Neural progenitor cell (in vitro differentiated cells): Measurements from ENCODE around the gene SHC3. TPM values are rescaled to one million over a fixed set of nuclear protein-coding genes. Genes with fewer than 3 reads are reported as not detected.

Source experiments
- DNase-seq: peaks from one replicate; pipeline ENCODE4 v3.0.0-alpha.2; 2016; ENCODE audit warnings: low spot score
- H2AFZ ChIP-seq: fragments of 200-600 bp; sonication (generic); replicated peaks from 2 replicates; pipeline ENCODE4 v1.6.1; 2016; ENCODE audit warnings: antibody characterized with exemption
- H3F3A ChIP-seq: fragments of 200-600 bp; sonication (generic); 2 replicates; pipeline ENCODE4 v1.6.1; 2016; ENCODE audit warnings: antibody characterized with exemption, low read depth
- H3K27ac ChIP-seq: fragments of 200-600 bp; sonication (generic); 2 replicates; pipeline ENCODE4 v1.5.1; 2016; ENCODE audit warnings: mild to moderate bottlenecking
- H3K27me3 ChIP-seq: fragments of 200-600 bp; sonication (generic); 2 replicates; pipeline ENCODE4 v1.6.1; 2016; ENCODE audit warnings: mild to moderate bottlenecking, moderate library complexity
- H3K36me3 ChIP-seq: fragments of 200-600 bp; sonication (generic); 2 replicates; pipeline ENCODE4 v1.5.1; 2016
- H3K4me1 ChIP-seq: fragments of 200-600 bp; sonication (generic); 2 replicates; pipeline ENCODE4 v1.6.1; 2016; ENCODE audit warnings: mixed run types
- H3K4me2 ChIP-seq: fragments of 200-600 bp; sonication (generic); 2 replicates; pipeline ENCODE4 v1.6.1; 2016
- H3K4me3 ChIP-seq: fragments of 200-600 bp; sonication (generic); 2 replicates; pipeline ENCODE4 v1.5.1; 2016
- H3K79me2 ChIP-seq: fragments of 200-600 bp; sonication (generic); 2 replicates; pipeline ENCODE4 v1.6.1; 2016; ENCODE audit warnings: low read depth
- H3K9ac ChIP-seq: fragments of 200-600 bp; sonication (generic); 2 replicates; pipeline ENCODE4 v1.6.1; 2016
- H3K9me3 ChIP-seq: fragments of 200-600 bp; sonication (generic); 2 replicates; pipeline ENCODE4 v1.5.1; 2016; ENCODE audit warnings: low read depth
- H4K20me1 ChIP-seq: fragments of 200-600 bp; sonication (generic); 2 replicates; pipeline ENCODE4 v1.6.1; 2016; ENCODE audit warnings: low read depth
- H3K27ac Mint-ChIP-seq: 3 replicates; pipeline ENCODE4 v1.8.0; 2021; ENCODE audit warnings: mixed read lengths
- H3K27me3 Mint-ChIP-seq: 2 replicates; pipeline ENCODE4 v1.8.0; 2022; ENCODE audit warnings: low read depth, mild to moderate bottlenecking, inconsistent platforms, moderate library complexity, mixed read lengths; ENCODE audit not compliant: insufficient read depth
- H3K36me3 Mint-ChIP-seq: 3 replicates; pipeline ENCODE4 v1.8.0; 2021; ENCODE audit warnings: mixed read lengths
- H3K4me1 Mint-ChIP-seq: 3 replicates; pipeline ENCODE4 v1.8.0; 2021; ENCODE audit warnings: mixed read lengths
- H3K4me3 Mint-ChIP-seq: 3 replicates; pipeline ENCODE4 v1.8.0; 2021; ENCODE audit warnings: mild to moderate bottlenecking, moderate library complexity, mixed read lengths
- H3K9me3 Mint-ChIP-seq: 3 replicates; pipeline ENCODE4 v1.8.0; 2020; ENCODE audit warnings: mixed read lengths
- CTCF ChIP-seq: fragments of 200-600 bp; sonication (generic); IDR thresholded peaks from 2 replicates; pipeline ENCODE4 v1.5.1; 2017; ENCODE audit warnings: antibody characterized with exemption, mild to moderate bottlenecking
- EZH2 ChIP-seq: fragments of 200-600 bp; sonication (generic); IDR thresholded peaks from 2 replicates; pipeline ENCODE4 v1.6.1; 2017; ENCODE audit warnings: antibody characterized with exemption, mild to moderate bottlenecking, moderate library complexity
- EZH2phosphoT487 ChIP-seq: fragments of 200-600 bp; sonication (generic); IDR thresholded peaks from 2 replicates; pipeline ENCODE4 v1.6.1; 2017; ENCODE audit warnings: antibody characterized with exemption
- total RNA-seq: library from RNA; depleted of rRNA; stranded (reverse); fragments of >200 nt; gene quantifications from 2 replicates; pipeline ENCODE4 v1.2.3, GENCODE V29; 2015; ENCODE audit warnings: low replicate concordance

Gene SHC3
- total RNA-seq, 1 donor from 2014 or later, result 0.64 TPM

GRCh38 chr9:88971131-88971960 lies 207.3 kb downstream of the SHC3 start:
- Mint-ChIP-seq H3K36me3 (no peaks in the 10 kb centered on the region), H3K9me3 (peaks cover 4% of the 10 kb centered on the region), H3K27ac (peak overlapping the region; percentile 77), H3K4me1 (peaks cover 19% of the 10 kb centered on the region), H3K4me3 (no peak overlapping the region), H3K27me3 (peaks cover 22% of the 10 kb centered on the region)
- Histone ChIP-seq H3F3A (peaks cover 27% of the 10 kb centered on the region), H3K4me1 (peaks cover 15% of the 10 kb centered on the region), H3K4me2 (no peak overlapping the region), H3K27me3 (no peaks in the 10 kb centered on the region), H3K4me3 (no peak overlapping the region), H4K20me1 (no peaks in the 10 kb centered on the region), H3K9me3 (no peaks in the 10 kb centered on the region), H3K27ac (no peak overlapping the region), H3K36me3 (no peaks in the 10 kb centered on the region), H3K79me2 (no peaks in the 10 kb centered on the region), H3K9ac (no peak overlapping the region), H2AFZ (no peak overlapping the region)
- DNase-seq, result peak; percentile 52
- TF ChIP-seq EZH2phosphoT487, result no peak
- TF ChIP-seq EZH2, result no peak
- peak; percentile 11 for TF ChIP-seq CTCF

- Histone ChIP-seq H2AFZ (no peak overlapping the region), H3K4me3 (no peak overlapping the region), H4K20me1 (no peaks in the 10 kb centered on the region), H3K27ac (no peak overlapping the region), H3K27me3 (no peaks in the 10 kb centered on the region), H3F3A (peaks cover 27% of the 10 kb centered on the region), H3K4me2 (no peak overlapping the region), H3K9me3 (no peaks in the 10 kb centered on the region), H3K9ac (no peak overlapping the region), H3K4me1 (peaks cover 15% of the 10 kb centered on the region), H3K79me2 (no peaks in the 10 kb centered on the region), H3K36me3 (no peaks in the 10 kb centered on the region)
- Mint-ChIP-seq H3K9me3 (peaks cover 4% of the 10 kb centered on the region), H3K27ac (peak overlapping the region; percentile 83), H3K4me3 (no peak overlapping the region), H3K27me3 (peaks cover 28% of the 10 kb centered on the region), H3K36me3 (no peaks in the 10 kb centered on the region), H3K4me1 (peaks cover 19% of the 10 kb centered on the region)
- no peak for TF ChIP-seq EZH2phosphoT487
- TF ChIP-seq EZH2, result no peak
- TF ChIP-seq CTCF, result no peak
- no peak for DNase-seq
These were observed 208.8 kb downstream of the SHC3 start for GRCh38 chr9:88969646-88970373.

- Mint-ChIP-seq H3K36me3 (no peaks in the 10 kb centered on the region), H3K27ac (peak overlapping the region; percentile 43), H3K4me1 (peaks cover 19% of the 10 kb centered on the region), H3K4me3 (no peak overlapping the region), H3K27me3 (peaks cover 28% of the 10 kb centered on the region), H3K9me3 (peaks cover 4% of the 10 kb centered on the region)
- Histone ChIP-seq H3K4me2 (no peak overlapping the region), H2AFZ (no peak overlapping the region), H3K4me1 (peaks cover 15% of the 10 kb centered on the region), H3K27ac (no peak overlapping the region), H4K20me1 (no peaks in the 10 kb centered on the region), H3K9me3 (no peaks in the 10 kb centered on the region), H3K79me2 (no peaks in the 10 kb centered on the region), H3K27me3 (no peaks in the 10 kb centered on the region), H3K9ac (no peak overlapping the region), H3F3A (peaks cover 20% of the 10 kb centered on the region), H3K4me3 (no peak overlapping the region), H3K36me3 (no peaks in the 10 kb centered on the region)
- DNase-seq, result no peak
- TF ChIP-seq EZH2phosphoT487 (no peak), CTCF (no peak), EZH2 (no peak)
These were observed 209.8 kb downstream of the SHC3 start for GRCh38 chr9:88968799-88969198.
